Measurements from ENCODE around the gene CD300H.

Gene CD300H

GRCh38 chr17:74567397-74567796, at the start of gene CD300H:
CD300H (minus strand) TSS chr17:74567509.
- no peak within 1 kb of the TSS for H3K27ac ChIP-seq
- TF ChIP-seq CTCF (IDR thresholded peaks at IDR 0.05), result no peak
- TF ChIP-seq ZFX (IDR thresholded peaks at IDR 0.05; ENCODE audit: borderline replicate concordance), result no peak

GRCh38 chr17:74616696-74617095, 49.4 kb upstream of the CD300H start:
- TF ChIP-seq CTCF (IDR thresholded peaks at IDR 0.05) (no peak), ZFX (IDR thresholded peaks at IDR 0.05; ENCODE audit: borderline replicate concordance) (no peak)
- no peak overlapping the region for H3K27ac ChIP-seq

- TF ChIP-seq ZFX (IDR thresholded peaks at IDR 0.05; ENCODE audit: borderline replicate concordance), result no peak
- TF ChIP-seq CTCF (IDR thresholded peaks at IDR 0.05), result no peak
- H3K27ac ChIP-seq, result no peak overlapping the region
These were observed 44.7 kb upstream of the CD300H start for GRCh38 chr17:74612046-74612445.

GRCh38 chr17:74610108-74610507, 42.8 kb upstream of the CD300H start:
- TF ChIP-seq ZFX (IDR thresholded peaks at IDR 0.05; ENCODE audit: borderline replicate concordance), result no peak
- no peak for TF ChIP-seq CTCF (IDR thresholded peaks at IDR 0.05)

GRCh38 chr17:74608511-74608910, 41.2 kb upstream of the CD300H start:
- no peak for TF ChIP-seq CTCF (IDR thresholded peaks at IDR 0.05)
- no peak for TF ChIP-seq ZFX (IDR thresholded peaks at IDR 0.05; ENCODE audit: borderline replicate concordance)
- H3K27ac ChIP-seq, result no peak overlapping the region

More at GRCh38 chr17:74610108-74610507, 42.8 kb upstream of the CD300H start:
- no peak overlapping the region for H3K27ac ChIP-seq

GRCh38 chr17:74607221-74607620, 39.9 kb upstream of the CD300H start:
- TF ChIP-seq CTCF (IDR thresholded peaks at IDR 0.05), result no peak
- no peak for TF ChIP-seq ZFX (IDR thresholded peaks at IDR 0.05; ENCODE audit: borderline replicate concordance)
- no peak overlapping the region for H3K27ac ChIP-seq

- H3K27ac ChIP-seq, result no peak overlapping the region
These were observed 38.7 kb upstream of the CD300H start for GRCh38 chr17:74606050-74606449.

More at GRCh38 chr17:74606050-74606449, 38.7 kb upstream of the CD300H start:
- no peak for TF ChIP-seq CTCF (IDR thresholded peaks at IDR 0.05)
- no peak for TF ChIP-seq ZFX (IDR thresholded peaks at IDR 0.05; ENCODE audit: borderline replicate concordance)
